Psoas muscle (tissue), 8 donors: ENCODE results near the gene ATP8B4. TPM values are rescaled to one million over a fixed set of nuclear protein-coding genes. Genes with fewer than 3 reads are reported as not detected.

ENCODE experiments used
- ATAC-seq, 4 donors: fragments of 200-7000 bp; cut with Tn5 transposase; one replicate each; pipeline ENCODE4 v1.9.1; 2020; ENCODE audit warnings: moderate library complexity in 3 of 4, mild to moderate bottlenecking in 2 of 4
- DNase-seq, 2 donors: peaks; one replicate each; pipeline ENCODE4 v3.0.0-alpha.2; 2020
- H3K27ac ChIP-seq: fragments of 200-600 bp; one replicate; pipeline ENCODE4 v1.8.0; 2022
- H3K27me3 ChIP-seq, 3 donors: fragments of 200-600 bp in 1 of 3; one replicate each; pipeline versions ENCODE4 v1.6.1 to v1.8.0; 2013 to 2022; ENCODE audit warnings: low read length in 2 of 3, mild to moderate bottlenecking in 2 of 3, moderate library complexity in 1 of 3; ENCODE audit not compliant: insufficient read depth in 3 of 3
- H3K36me3 ChIP-seq, 2 donors: fragments of 200-600 bp in 1 of 2; one replicate each; pipeline versions ENCODE4 v1.6.1 to v1.8.0; 2013 to 2022; ENCODE audit warnings: low read depth in 1 of 2, mild to moderate bottlenecking in 1 of 2, moderate library complexity in 1 of 2; ENCODE audit not compliant: insufficient read depth in 1 of 2
- H3K4me1 ChIP-seq: fragments of 200-600 bp; one replicate; pipeline ENCODE4 v1.8.0; 2022
- H3K4me3 ChIP-seq: fragments of 200-600 bp; one replicate; pipeline ENCODE4 v1.8.0; 2022; ENCODE audit warnings: mild to moderate bottlenecking
- H3K9me3 ChIP-seq: fragments of 200-600 bp; one replicate; pipeline ENCODE4 v1.8.0; 2022
- WGBS, 3 donors: extraction: QIAGEN DNeasy Blood & Tissue Kit; methylation state at CpG; one replicate each; pipeline versions ENCODE4 v1.1.6 to v1.1.7; 2013; 5-methylcytosine and 5-hydroxymethylcytosine counted together
- intact Hi-C, 2 donors: fragments of 100-400 bp; cut with DNase I; formaldehyde crosslinking; loops; one replicate each; pipeline versions ENCODE4 v1.11.0 to v1.14.2; 2022
- polyA plus RNA-seq, 3 donors: library from polyadenylated mRNA; stranded (reverse); fragments of 200-250 nt; gene quantifications; one replicate each; pipeline ENCODE4 v1.2.3, GENCODE V29; 2013
- total RNA-seq, 4 donors: library from RNA; stranded (reverse); fragmentation: NEBNext Ultra II Directional in 2 of 4; extraction: Animal tissue kit (Norgen Biotek cat#: 25700) in 2 of 4; gene quantifications; one replicate each; pipeline versions ENCODE4 v1.2.1 to v1.2.4, GENCODE V29; 2021 to 2023
- TF ChIP-seq, protein P1 (sequence below): fragments of 200-600 bp; IDR thresholded peaks from one replicate; pipeline ENCODE4 v1.8.0; 2022; ENCODE audit warnings: antibody characterized with exemption
- donor health status: healthy with polysubstance abuse.
- donor health status: DM: no; HTN: no; CAD: no; lungs with moderate emphysema.
- donor health status: Bipolar disorder and iron deficiency.
- donor health status: healthy.
- donor health status: DM: yes; HTN: yes; CAD: no.
- donor health status: DM: no; HTN: no; CAD: no.
- donor health status: DM: no; HTN: no; CAD: no.
- donor health status: DM: yes; HTN: yes; CAD: no.

Gene ATP8B4
- total and polyA plus RNA-seq, 7 donors: 0.25 to 2.2 (median 1.0) TPM

DNA sequence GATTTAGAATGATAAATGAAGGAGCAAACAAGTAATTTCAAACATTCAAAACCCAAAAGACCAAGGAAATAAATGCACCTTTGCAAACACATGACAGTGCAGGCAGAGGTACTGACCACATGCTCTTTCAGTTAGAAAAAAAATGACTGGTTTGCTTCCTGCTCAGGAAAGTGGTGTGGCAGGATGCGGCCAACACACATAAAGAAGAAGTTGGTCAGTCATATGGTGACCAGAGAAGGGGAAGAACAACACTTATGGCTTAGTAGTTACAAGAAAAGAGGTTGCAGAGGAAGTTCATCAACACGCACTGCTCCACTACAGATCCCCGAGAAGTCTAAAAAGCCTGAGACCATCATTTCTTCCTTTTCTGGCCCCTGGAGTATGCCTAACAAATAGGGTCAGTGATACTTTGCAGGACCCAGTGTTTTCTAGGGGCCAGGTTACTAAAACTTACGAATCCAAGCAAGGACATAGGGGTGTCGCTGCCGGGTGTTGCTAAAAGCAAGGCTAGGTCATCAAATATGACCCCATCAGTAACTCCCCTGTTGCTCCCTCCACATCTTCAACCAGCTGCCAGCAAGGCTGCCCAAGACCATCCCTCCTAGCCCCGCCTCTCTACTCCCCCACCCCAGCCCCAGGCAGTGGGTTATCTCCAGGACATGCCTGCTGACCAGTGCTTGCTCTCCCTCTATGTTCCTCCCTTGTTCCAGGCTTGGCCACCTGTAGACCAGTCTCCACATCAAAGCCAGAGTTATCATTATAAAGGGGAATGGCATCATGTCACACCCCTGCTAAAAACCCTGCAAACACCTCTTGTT lies 11.2 kb downstream of the ATP8B4 start:
- DNase-seq (no peak), ATAC-seq (no peak)
- H3K27ac ChIP-seq: no peak overlapping the region
- intact Hi-C loops: no loop called here
- H3K36me3 ChIP-seq: no peaks in the 10 kb centered on the region
- TF ChIP-seq, protein P1, sequence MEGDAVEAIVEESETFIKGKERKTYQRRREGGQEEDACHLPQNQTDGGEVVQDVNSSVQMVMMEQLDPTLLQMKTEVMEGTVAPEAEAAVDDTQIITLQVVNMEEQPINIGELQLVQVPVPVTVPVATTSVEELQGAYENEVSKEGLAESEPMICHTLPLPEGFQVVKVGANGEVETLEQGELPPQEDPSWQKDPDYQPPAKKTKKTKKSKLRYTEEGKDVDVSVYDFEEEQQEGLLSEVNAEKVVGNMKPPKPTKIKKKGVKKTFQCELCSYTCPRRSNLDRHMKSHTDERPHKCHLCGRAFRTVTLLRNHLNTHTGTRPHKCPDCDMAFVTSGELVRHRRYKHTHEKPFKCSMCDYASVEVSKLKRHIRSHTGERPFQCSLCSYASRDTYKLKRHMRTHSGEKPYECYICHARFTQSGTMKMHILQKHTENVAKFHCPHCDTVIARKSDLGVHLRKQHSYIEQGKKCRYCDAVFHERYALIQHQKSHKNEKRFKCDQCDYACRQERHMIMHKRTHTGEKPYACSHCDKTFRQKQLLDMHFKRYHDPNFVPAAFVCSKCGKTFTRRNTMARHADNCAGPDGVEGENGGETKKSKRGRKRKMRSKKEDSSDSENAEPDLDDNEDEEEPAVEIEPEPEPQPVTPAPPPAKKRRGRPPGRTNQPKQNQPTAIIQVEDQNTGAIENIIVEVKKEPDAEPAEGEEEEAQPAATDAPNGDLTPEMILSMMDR: no peak
- no peaks in the 10 kb centered on the region for H3K4me1 ChIP-seq
- no peaks in the 10 kb centered on the region for H3K9me3 ChIP-seq
- 78 to 82% (median 81%) methylated on average over 7 of the region's 7 CpGs for WGBS, 3 donors
- no peak overlapping the region for H3K4me3 ChIP-seq
- H3K27me3 ChIP-seq: no peaks in the 10 kb centered on the region

DNA sequence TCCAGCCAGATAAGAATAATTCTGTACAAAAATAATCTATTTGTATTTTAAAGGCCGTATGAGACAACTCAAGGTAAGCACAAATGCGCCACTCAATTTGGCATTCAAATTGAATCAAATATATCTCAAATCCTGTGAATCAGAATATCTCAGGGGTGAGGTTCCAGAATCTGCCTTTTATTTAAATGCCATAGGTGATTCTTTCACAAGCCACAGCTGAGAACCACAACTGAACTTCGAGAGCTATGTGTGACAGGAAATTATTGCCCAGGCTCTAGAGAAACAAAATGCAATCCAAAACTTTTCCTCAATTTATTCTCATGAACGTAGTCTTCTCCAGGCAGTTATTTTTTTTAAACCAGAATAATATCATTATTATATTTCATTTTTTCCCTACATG lies 11.9 kb downstream of the ATP8B4 start:
- Histone ChIP-seq H3K27ac (no peak overlapping the region), H3K4me1 (no peaks in the 10 kb centered on the region)

DNA sequence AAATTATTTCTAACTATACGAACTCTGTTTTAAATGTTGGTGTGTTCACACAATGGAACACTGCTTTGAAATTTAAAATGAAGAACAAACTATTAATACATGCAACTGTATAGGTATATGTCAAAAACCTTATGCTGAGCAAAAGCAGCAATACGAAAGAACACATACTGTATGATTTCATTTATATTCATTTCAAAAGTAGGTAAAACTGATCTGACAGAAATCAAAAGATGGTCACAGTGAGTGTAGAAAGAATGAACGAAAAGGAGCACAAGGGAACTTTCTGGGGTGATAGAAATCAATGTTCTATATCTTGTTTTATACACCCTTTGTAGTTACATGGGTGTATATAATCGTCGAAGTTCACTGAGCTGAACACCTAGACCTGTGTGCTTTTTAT lies 12.6 kb downstream of the ATP8B4 start:
- no peak overlapping the region for H3K4me3 ChIP-seq
- 84 to 86% (median 85%) methylated on average over 5 of the region's 5 CpGs for WGBS, 3 donors
- no peak for ATAC-seq
- H3K27me3 ChIP-seq: no peaks in the 10 kb centered on the region
- no peak for DNase-seq
- TF ChIP-seq, protein P1: no peak
- no peaks in the 10 kb centered on the region for H3K36me3 ChIP-seq
- intact Hi-C loops: no loop called here
- H3K4me1 ChIP-seq: no peaks in the 10 kb centered on the region
- H3K27ac ChIP-seq: no peak overlapping the region
- no peaks in the 10 kb centered on the region for H3K9me3 ChIP-seq

More for the DNA sequence above, 11.9 kb downstream of the ATP8B4 start:
- Histone ChIP-seq H3K9me3 (no peaks in the 10 kb centered on the region), H3K27me3 (no peaks in the 10 kb centered on the region), H3K36me3 (no peaks in the 10 kb centered on the region), H3K4me3 (no peak overlapping the region)
- no peak for ATAC-seq
- intact Hi-C loops: no loop called here
- WGBS, 3 donors: 70 to 73% (median 72%) methylated on average over 4 of the region's 4 CpGs
- TF ChIP-seq, protein P1: no peak
- DNase-seq: no peak

DNA sequence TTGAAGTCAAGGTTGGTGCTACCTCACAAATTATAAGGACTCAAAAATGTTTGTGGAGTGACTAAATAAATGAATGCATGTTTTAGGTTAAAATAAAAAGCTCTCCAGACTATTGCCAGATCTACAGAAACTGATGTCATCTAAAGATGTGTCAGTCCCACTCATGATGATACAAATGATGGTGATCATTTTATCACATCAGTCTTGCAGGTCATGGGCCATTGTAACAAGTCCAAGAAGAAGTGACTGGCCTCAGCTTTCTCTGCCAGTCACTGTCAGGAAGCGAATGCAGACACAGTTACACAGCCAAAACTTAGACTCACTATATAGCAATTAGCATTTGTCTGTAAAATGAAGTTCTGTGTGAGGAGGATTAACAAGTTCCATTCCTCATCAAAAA lies 18.5 kb downstream of the ATP8B4 start:
- Histone ChIP-seq H3K27me3 (no peaks in the 10 kb centered on the region), H3K4me3 (no peak overlapping the region), H3K27ac (no peak overlapping the region), H3K4me1 (no peaks in the 10 kb centered on the region), H3K9me3 (no peaks in the 10 kb centered on the region), H3K36me3 (no peaks in the 10 kb centered on the region)
- 73 to 94% (median 83%) methylated on average over 1 of the region's 1 CpG for WGBS, 3 donors
- intact Hi-C loops: no loop called here
- ATAC-seq (no peak), DNase-seq (no peak)
- TF ChIP-seq, protein P1: no peak

DNA sequence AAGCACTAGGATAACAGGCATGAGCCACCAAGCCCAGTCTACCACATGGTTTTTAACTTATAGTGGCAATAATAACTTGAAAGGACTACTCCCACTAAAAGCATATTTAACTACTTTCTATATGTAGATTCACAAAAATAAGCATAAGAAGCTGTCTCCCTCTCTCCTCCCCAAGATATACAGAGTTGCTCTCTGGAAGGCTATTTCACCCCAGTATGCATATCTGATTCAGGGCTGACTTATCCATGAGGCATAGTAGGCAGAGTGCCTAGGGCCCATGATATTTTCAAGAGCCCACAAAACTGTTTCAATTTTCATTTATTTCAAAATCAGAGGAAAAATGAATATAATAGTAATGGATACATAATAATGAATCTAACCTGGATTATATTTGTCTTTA lies 20.5 kb downstream of the ATP8B4 start:
- no peak for ATAC-seq
- no peak overlapping the region for H3K27ac ChIP-seq
- H3K36me3 ChIP-seq: no peaks in the 10 kb centered on the region
- TF ChIP-seq, protein P1: no peak
- no peaks in the 10 kb centered on the region for H3K9me3 ChIP-seq
- H3K4me3 ChIP-seq: no peak overlapping the region
- H3K4me1 ChIP-seq: no peaks in the 10 kb centered on the region
- DNase-seq: no peak
- no peaks in the 10 kb centered on the region for H3K27me3 ChIP-seq
- intact Hi-C loops: no loop called here
